T-helper 9 cell (primary cell): ENCODE measurements around the gene GUCD1.

Experiments used
- DNase-seq: peaks from one replicate; pipeline ENCODE4 v3.0.0-alpha.2; 2020

Gene GUCD1

DNA sequence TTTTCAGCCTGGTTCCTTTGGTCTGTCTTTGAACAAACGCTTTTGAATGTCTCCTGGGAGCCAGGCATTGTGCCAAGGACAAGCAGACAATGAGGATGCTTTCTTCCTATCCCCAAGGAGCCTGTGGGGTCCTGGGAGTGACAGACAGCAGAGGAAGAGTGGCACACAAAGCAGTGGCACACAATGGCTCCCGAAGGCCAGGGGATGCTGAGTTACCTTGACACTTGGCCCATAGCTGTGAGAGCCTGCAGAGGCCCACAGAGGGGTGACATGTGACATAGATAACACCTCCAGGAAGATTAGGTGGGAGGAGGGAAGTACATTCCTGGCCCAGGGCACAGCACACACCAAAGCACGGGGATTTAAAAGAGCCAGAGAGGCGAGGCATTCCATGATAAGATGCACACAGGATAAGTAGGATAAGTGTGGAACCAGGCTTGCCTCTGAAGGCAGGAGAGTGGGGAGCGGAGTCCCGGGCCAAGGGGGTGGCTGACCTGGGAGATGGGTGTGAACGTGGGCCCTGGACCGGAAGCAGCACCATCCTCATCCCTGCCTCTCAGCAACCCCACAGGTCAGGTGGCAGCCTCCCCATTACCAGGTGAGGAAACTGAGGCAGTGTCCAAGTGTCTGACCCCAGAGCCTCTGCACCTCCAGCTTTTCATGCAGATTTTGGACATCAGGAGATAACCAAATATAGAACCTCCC, 53.5 kb downstream of the GUCD1 start:
- no peak for DNase-seq

- DNase-seq, result no peak
Measured at GRCh38 chr22:24500277-24500820, 54.6 kb downstream of the GUCD1 start.

DNA sequence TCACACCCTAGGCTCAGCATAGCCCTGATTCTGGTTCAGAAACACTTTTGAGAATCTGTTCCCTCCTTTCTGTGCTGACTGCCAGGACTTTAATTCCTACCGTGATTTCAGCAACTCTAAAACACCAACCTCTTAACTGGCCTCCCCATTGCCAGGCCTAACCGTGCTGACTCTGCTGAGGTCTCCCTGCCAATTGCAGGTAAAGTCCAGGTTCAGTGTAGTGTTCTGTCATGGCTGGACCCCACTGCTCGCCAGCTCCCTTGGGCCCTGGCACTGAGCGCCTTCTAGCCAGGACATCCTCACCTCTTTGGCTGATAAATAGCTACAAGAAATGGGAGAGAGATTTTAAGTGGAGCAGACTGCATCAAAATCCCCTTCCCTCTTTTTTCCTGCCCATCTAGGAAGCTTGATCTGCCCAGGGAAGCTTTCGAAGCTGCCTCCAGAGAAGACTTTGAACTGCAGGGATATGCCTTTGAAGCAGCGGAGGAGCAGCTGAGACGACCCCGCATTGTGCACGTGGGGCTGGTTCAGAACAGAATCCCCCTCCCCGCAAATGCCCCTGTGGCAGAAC, 55.1 kb downstream of the GUCD1 start:
- no peak for DNase-seq

GRCh38 chr22:24498824-24499223, 56.1 kb downstream of the GUCD1 start:
- DNase-seq, result no peak

- DNase-seq, result no peak
Measured at GRCh38 chr22:24497841-24498258, 57.1 kb downstream of the GUCD1 start.

GRCh38 chr22:24496661-24497060, 58.3 kb downstream of the GUCD1 start:
- DNase-seq, result no peak

DNA sequence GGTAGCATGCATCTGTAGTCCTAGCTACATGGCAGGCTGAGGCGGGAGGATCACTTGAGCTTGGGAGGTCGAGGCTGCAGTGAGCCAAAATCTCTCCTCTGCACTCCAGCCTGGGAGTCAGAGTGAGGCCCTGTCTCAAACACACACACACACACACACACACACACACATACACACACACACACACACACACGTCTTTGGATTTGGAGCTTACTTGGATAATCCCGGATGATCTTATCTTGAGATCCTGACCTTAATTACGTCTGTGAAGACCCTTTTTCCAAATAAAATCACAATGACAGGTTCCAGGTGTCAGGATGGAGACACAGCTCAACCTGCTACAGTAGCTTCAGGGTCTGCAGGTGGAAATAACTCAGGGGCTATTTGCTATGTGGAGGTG, 58.7 kb downstream of the GUCD1 start:
- no peak for DNase-seq

- DNase-seq, result no peak
Measured at GRCh38 chr22:24495365-24495675, 59.6 kb downstream of the GUCD1 start.

DNA sequence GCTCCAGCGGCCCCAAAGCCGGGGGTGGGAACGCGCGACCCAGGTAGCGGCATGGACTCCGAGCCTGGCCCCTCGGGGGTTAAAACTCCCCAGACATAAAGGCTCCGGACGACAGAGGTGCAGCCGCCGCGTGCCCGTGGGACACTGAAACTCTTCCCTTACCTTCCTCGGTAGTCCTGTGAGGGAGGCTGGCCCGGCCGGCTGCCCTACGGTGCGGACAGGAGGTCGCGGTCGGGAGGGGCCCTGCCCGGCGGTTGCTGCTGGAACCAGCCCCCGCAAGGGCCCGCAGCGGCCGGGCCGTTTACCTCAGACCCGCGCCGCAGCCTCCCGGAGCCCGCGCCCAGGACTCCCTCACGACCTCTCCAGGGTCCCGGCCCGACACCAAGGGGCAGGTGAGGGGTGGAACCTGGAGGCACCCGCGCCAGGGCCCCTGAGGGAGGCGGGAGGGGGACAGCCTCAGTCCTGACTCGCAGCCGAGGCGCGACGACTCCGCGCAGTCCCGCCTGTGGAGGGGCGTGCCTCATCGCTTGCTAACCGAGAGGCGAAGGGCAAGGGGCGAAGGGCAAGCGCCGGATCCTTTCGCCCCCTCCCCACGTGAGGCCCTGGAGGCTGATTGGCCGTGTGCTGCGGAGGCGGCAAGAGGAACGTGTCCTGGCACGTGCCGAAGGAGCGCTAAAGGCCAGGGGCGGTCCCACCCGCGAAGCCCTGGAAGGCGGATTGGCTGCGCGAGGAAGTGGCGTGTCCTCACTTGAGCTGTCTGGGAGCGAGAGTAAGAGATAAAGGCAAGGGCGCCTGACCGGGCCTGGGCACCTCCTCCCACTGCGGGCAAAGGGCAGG, 60.2 kb downstream of the GUCD1 start, which contains the start of gene UPB1:
Gene UPB1 (plus strand): TSS at position 805 of the 837 bp plus-strand sequence. CDS start 72 bp downstream, outside the sequence.
- DNase-seq, result no peak

DNA sequence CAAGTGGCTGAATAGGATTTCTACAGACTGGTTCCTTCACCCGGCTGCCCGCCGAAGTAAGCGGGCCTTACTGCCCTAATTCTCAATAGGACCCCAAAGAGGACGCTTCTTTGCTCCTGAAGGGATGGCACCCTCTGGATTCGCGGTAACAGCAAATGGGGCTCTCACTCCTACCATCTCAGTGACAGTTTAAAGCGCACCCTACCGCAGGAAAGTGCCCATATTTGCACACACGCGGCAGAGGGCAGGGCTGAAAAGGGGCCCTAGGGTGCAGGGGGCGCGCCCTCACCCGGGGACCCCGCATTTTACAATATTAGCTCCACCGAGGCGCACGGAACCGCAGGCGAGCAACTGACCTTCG, 60.8 kb downstream of the GUCD1 start:
- no peak for DNase-seq

- no peak for DNase-seq
Measured at GRCh38 chr22:24492391-24492790, 62.5 kb downstream of the GUCD1 start.
